ENCODE results near the gene IGFBP2. TPM values are rescaled to one million over a fixed set of nuclear protein-coding genes. Genes with fewer than 3 reads are reported as not detected.

The IGFBP2 gene
- total RNA-seq, 1 donor from 2014 or later: 41.1 TPM

- FAIRE-seq: no peak
- Histone ChIP-seq H3K4me3 (ENCODE audit: low read depth, low read length) (no peak overlapping the region), H3K36me3 (ENCODE audit: control insufficient read depth, insufficient read depth, low read length) (peaks cover 3% of the 10 kb centered on the region), H3K27me3 (ENCODE audit: control insufficient read depth, insufficient read depth, low read length) (no peaks in the 10 kb centered on the region)
- no peak for DNase-seq (ENCODE audit: low read depth)
- TF ChIP-seq, protein P1, sequence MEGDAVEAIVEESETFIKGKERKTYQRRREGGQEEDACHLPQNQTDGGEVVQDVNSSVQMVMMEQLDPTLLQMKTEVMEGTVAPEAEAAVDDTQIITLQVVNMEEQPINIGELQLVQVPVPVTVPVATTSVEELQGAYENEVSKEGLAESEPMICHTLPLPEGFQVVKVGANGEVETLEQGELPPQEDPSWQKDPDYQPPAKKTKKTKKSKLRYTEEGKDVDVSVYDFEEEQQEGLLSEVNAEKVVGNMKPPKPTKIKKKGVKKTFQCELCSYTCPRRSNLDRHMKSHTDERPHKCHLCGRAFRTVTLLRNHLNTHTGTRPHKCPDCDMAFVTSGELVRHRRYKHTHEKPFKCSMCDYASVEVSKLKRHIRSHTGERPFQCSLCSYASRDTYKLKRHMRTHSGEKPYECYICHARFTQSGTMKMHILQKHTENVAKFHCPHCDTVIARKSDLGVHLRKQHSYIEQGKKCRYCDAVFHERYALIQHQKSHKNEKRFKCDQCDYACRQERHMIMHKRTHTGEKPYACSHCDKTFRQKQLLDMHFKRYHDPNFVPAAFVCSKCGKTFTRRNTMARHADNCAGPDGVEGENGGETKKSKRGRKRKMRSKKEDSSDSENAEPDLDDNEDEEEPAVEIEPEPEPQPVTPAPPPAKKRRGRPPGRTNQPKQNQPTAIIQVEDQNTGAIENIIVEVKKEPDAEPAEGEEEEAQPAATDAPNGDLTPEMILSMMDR (IDR thresholded peaks at IDR 0.05; ENCODE audit: insufficient read depth, low read length, severe bottlenecking): no peak
Measured at GRCh38 chr2:216663846-216664245, 30.6 kb downstream of the IGFBP2 start.

DNA sequence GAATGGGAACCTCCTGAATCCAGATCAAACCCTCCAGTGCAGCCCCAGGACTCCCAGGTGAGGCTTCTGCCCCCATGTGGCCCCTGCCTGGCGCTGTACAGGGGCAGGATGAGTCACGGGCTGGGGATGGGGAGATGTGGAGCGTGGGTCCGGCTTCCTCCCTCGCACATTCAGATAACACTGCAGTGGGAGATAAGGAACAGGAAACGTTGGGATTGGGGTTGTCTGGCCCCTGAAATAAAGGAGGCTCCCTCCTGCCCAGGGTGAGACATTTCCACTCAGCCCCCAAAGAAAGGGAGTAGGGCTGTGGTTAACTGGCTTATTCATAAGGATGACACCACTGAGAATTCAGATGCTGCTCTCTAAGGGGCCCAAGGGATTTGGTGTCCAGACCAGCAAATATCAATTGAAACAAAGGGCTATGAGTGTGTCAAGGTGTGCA lies 31.4 kb downstream of the IGFBP2 start:
- peak; percentile 48 for DNase-seq (ENCODE audit: low read depth)
- FAIRE-seq: peak; percentile 23
- no peak overlapping the region for H3K4me3 ChIP-seq (ENCODE audit: low read depth, low read length)
- no peaks in the 10 kb centered on the region for H3K27me3 ChIP-seq (ENCODE audit: control insufficient read depth, insufficient read depth, low read length)
- H3K36me3 ChIP-seq (ENCODE audit: control insufficient read depth, insufficient read depth, low read length): peaks cover 3% of the 10 kb centered on the region
- TF ChIP-seq, protein P1 (IDR thresholded peaks at IDR 0.05; ENCODE audit: insufficient read depth, low read length, severe bottlenecking): peak; percentile 42

DNA sequence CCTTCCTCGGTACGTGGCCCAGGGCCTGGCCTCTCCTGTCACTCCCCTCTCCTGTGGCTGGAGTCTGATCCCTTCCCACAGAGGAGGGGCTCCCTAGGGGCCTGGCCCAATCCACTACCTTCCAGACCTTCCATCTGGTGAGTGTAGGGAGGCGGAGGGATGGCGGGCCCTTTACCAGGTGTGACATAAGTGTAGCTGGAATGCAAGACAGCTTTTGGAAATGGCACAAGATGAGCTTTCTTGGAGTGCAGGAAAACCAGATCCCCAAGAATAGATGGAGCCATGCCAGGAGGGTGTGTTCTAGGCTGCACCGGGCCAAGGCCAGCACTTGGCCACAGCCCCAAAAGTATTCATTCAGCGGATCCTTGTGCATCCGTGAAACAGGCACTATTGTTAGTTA lies 32.0 kb downstream of the IGFBP2 start:
- H3K36me3 ChIP-seq (ENCODE audit: control insufficient read depth, insufficient read depth, low read length): peaks cover 3% of the 10 kb centered on the region
- H3K4me3 ChIP-seq (ENCODE audit: low read depth, low read length): no peak overlapping the region
- DNase-seq (ENCODE audit: low read depth) (peak; percentile 87), FAIRE-seq (peak; percentile 97)
- no peaks in the 10 kb centered on the region for H3K27me3 ChIP-seq (ENCODE audit: control insufficient read depth, insufficient read depth, low read length)
- TF ChIP-seq, protein P1 (IDR thresholded peaks at IDR 0.05; ENCODE audit: insufficient read depth, low read length, severe bottlenecking): no peak

DNA sequence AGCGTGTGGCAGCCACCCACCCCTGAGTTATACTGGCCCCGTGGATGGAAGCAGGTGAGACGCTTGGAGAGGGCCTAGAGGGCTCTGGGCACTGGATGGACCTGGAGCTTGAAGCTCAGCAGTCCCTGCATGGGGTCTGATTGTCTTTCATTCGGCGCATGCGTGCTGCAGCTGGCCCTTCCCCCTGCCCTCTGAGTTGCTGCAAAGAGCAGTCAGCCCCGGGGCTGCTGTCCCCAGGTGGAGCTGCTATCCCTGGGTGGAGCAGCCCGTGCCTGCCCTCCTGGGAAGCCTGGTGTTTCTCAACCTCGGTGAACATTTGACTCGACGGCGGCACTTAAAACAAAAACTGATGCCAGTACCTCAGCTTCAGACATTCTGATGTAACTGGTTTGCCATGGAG lies 32.5 kb downstream of the IGFBP2 start:
- Histone ChIP-seq H3K36me3 (ENCODE audit: control insufficient read depth, insufficient read depth, low read length) (peaks cover 1% of the 10 kb centered on the region), H3K27me3 (ENCODE audit: control insufficient read depth, insufficient read depth, low read length) (no peaks in the 10 kb centered on the region), H3K4me3 (ENCODE audit: low read depth, low read length) (no peak overlapping the region)
- FAIRE-seq (no peak), DNase-seq (ENCODE audit: low read depth) (peak; percentile 56)
- TF ChIP-seq, protein P1 (IDR thresholded peaks at IDR 0.05; ENCODE audit: insufficient read depth, low read length, severe bottlenecking): no peak

DNA sequence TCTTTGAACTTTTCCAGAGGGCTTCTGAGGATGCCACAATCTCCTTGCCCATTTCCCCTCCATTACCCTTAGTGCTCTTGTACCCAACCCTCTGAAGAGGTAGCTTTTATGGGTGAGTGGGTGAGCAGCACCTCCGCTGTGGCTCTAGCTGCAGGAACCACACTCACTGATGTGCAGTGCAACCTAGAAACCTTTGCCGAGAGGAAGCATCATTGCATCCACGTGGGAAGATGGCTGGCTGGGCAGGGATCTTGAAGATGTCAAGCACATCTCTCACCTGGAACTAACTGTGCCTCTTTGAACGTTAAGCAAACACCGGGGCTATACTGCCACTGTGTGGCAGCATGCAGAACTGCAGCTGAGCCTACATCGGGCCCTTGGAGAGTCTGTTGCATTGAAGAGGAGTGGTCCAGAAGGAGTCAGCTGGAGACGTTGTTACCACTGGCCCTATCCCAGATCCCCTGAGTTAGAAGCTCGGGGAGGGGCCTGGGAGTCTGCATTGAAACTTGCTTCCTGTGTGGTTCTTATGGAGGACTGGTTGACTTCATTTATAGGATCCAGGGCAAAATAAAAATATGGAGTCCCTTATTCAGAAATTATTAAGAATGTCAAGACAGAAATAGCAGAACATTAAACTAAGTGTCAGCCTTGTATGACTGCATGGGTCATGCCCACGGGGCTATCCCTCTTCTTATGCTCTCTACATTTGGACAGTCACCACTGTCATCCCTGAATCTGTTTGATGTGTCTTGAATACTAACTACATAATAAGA lies 33.4 kb downstream of the IGFBP2 start:
- TF ChIP-seq, protein P1 (IDR thresholded peaks at IDR 0.05; ENCODE audit: insufficient read depth, low read length, severe bottlenecking): peak; percentile 99
- Histone ChIP-seq H3K4me3 (ENCODE audit: low read depth, low read length) (no peak overlapping the region), H3K27me3 (ENCODE audit: control insufficient read depth, insufficient read depth, low read length) (no peaks in the 10 kb centered on the region), H3K36me3 (ENCODE audit: control insufficient read depth, insufficient read depth, low read length) (no peaks in the 10 kb centered on the region)
- FAIRE-seq (peak; percentile 97), DNase-seq (ENCODE audit: low read depth) (peak; percentile 73)

Measured in bronchial epithelial cell (primary cell).